Thyroid gland (tissue), 4 donors: ENCODE data around the gene KIF17.

ENCODE experiments used
- CTCF ChIP-seq, 6 experiments: fragments of 200-600 bp in 3 of 6; fragments of 450-650 bp in 3 of 6; sonication (generic) in 3 of 6; IDR thresholded peaks; one replicate each; pipeline ENCODE4 v1.5.1; 2016 to 2019; ENCODE audit warnings: antibody characterized with exemption in 6 of 6, mild to moderate bottlenecking in 2 of 6, inconsistent platforms in 1 of 6, moderate library complexity in 1 of 6
- POLR2A ChIP-seq, 2 donors: fragments of 450-650 bp; IDR thresholded peaks; one replicate each; pipeline ENCODE4 v1.6.1; 2017; ENCODE audit warnings: antibody characterized with exemption in 2 of 2, mild to moderate bottlenecking in 2 of 2, moderate library complexity in 1 of 2

GRCh38 chr1:20703124-20703756 lies 14.6 kb downstream of the KIF17 start:
- TF ChIP-seq CTCF (IDR thresholded peaks at IDR 0.05) (no peak), POLR2A (IDR thresholded peaks at IDR 0.05) (no peak)
